Hematopoietic multipotent progenitor cell treated with erythropoietin and hydrocortisone succinate and interleukin-3 and kit ligand, for 4 days (in vitro differentiated cells): ENCODE data around the gene SCARF1.

Experiments used
- DNase-seq: peaks from one replicate; pipeline ENCODE4 v3.0.0-alpha.2; 2015

The SCARF1 gene

DNA sequence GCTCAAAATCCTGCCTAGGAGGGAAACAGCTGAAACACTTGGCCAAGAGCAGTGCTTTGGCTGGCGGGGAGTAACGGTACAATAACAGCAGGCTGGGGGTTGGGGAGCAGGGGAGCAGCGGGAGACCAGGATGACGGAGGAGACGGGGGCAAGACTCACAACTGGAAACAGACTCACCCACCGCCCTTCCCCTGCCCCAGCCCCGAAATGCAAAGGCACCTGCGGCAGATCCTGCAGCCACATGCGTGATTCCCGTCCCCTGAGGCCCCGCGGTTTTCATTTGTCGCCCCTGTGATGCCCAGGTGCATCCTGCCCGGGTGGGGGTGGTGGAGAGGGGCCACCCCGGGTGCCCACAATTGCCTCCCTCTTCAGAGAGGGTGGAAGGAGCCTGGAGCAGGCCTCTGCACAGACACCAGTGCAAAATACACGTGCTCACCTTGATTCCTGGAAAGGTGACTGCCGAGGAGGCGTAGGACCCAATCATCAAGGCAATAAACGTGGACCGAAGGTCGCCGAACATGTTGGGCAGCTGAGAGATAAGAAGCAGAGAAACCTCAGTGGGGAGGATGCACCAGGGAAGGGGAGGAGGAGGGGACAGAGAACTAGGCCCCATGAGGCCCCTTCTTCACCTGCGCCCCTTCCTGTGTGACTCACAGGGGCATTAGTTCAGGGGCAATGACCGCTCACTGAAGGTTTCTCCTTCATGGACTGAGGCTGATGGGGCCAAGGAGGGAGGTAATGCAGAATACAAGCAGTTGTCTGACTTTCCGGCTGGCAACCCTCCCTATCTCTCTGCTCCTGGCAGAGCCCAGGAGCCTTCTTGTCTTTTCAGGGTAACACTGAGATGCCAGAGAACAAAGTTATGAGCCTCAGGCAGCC is 52.5 kb downstream of the SCARF1 start:
- DNase-seq, result peak; percentile 62

DNA sequence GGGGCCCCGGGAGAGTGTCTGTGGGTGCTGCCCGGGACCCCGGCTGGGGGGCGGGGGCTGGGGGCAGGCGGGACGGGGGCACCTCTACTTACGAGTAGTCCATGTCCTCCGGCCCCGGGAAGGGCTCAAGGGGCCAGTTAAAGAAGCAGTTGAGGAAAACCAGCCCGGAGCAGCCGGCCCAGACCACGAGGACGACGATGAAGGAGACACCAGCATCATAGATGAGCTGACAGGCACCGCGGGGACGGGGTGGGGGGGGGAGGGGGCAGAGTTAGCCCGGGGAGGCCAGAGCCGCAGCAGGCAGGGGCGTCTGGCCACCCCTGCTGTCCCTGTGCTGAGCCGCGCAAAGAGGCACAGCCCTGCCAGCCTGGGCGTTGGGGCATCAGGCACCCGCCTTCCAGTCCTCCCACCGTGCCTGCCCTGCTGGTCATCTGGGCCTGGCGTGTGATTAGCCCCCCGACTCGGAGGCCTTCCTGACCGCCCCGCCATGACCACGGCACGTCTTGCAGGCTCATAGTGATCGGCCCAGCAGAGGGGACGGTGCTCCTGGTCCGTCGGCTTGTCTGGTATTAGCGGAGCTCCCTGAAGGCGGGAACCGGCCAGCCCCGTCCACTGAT is 54.0 kb downstream of the SCARF1 start:
- no peak for DNase-seq

- no peak for DNase-seq
Measured at GRCh38 chr17:1590747-1591473, 54.6 kb downstream of the SCARF1 start.

DNA sequence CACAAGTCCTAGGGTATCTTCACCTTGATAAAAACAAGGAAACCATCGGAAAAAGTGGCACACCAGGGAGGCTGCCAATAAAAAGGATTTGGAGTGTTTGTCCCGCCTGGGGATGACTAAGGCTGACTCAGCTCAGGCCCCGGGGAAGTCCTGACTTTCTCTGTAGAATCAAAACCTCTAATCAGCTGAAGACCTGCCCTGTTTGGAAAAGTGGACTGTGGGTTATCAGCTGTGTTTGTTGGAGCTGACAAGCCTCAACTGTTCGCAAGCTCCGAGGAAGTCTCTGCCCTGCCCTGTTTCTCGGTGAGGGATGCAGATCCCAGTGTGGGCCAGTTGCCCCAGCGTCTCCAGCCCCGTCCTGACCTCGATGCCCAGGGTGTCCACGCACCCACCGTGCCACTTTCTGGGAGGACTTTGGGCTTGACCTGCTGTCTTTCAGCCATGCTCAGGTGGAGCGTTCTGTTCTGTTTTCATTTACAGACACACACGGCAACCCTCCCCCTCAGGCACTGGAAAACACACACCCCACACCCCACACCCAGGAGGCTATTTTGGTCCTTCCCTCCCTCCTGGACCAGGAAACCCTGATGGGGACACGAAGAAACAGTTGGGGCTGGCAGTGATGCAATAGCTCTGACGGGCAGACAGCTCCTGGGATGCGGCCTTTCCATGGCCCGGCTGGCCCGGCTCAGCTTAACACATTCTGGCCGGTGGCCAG is 55.3 kb downstream of the SCARF1 start:
- peak; percentile 57 for DNase-seq

DNA sequence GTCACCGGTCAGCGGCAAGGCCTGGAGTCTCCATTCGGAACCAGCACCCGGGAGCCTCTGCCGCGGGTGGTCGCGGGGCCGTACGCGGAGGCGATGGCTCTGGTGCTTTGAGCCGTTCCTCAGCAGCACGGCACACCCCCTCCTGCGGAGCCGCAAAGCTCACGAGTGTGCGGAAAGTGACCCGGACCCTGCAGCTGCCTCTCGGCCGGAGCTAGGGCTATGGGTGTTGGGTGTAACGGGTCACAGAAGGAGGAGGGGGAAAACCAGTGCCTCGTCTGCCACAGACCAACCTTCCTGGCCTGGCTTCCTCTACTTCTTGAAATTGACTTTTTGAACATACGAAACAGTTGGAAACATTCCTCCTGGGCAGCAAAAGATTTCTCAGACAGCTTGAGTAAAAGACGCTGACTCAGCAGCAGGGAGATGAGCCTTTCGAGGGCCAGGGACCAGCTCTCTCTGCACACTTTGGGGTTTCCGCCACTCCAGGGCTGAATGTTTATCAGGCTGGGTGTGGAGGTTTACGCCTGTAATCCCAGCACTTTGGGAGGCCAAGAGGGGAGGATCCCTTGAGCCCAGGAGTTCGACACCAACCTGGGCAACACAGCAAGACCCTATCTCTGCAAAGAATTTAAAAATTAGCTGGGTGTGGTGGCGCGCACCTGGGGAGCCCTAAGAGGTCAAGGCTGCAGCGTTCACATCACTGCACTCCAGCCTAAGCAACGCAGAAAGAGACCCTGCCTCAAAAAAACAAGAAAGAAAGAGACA is 56.5 kb downstream of the SCARF1 start:
- DNase-seq, result no peak

- no peak for DNase-seq
Measured at GRCh38 chr17:1584167-1584566, 61.4 kb downstream of the SCARF1 start.
